Caco-2 (cell line): ENCODE results near the gene C3orf33. TPM values are rescaled to one million over a fixed set of nuclear protein-coding genes. Genes with fewer than 3 reads are reported as not detected.

Experiments
- BruUV-seq: library from RNA; stranded (reverse); fragments of 400-500 nt; replicated peaks from 2 replicates; lab custom pipeline; 2021; lab: Mats Ljungman, UMichigan
- CTCF ChIA-PET: fragments of 300-600 bp; sonication (Branson Sonifier 250); formaldehyde crosslinking; loops from one replicate; lab custom pipeline; 2022; ENCODE audit warnings: antibody characterized with exemption; lab: Charles Lee
- POLR2A ChIA-PET: fragments of 300-600 bp; sonication (Branson Sonifier 250); formaldehyde crosslinking; loops from one replicate; lab custom pipeline; 2022; ENCODE audit warnings: antibody characterized with exemption; lab: Charles Lee
- DNase-seq, 2 experiments: peaks; one replicate each; pipeline versions ENCODE4 v3.0.0 to v3.0.0-alpha.2; 2020 to 2022
- H3K27me3 ChIP-seq: replicated peaks from 2 replicates; pipeline ENCODE4 v1.6.0; 2011; ENCODE audit warnings: low read length; ENCODE audit not compliant: control insufficient read depth, insufficient read depth
- H3K36me3 ChIP-seq: 2 replicates; pipeline ENCODE4 v1.5.1; 2011; ENCODE audit warnings: low read length; ENCODE audit not compliant: control insufficient read depth, insufficient read depth
- H3K4me1 ChIP-seq: fragments of 250-450 bp; sonication (Bioruptor Pico); 2 replicates; pipeline ENCODE4 v1.5.1; 2020; ENCODE audit warnings: mild to moderate bottlenecking
- H3K4me3 ChIP-seq: 2 replicates; pipeline ENCODE4 v1.5.1; 2011; ENCODE audit warnings: low read depth, mild to moderate bottlenecking, control low read depth, low read length
- H3K9me3 ChIP-seq: fragments of 250-450 bp; sonication (Bioruptor Pico); 2 replicates; pipeline ENCODE4 v1.5.1; 2020; ENCODE audit warnings: mild to moderate bottlenecking, moderate library complexity
- H3K27ac Mint-ChIP-seq: one replicate; pipeline ENCODE4 v1.8.0; 2022; ENCODE audit warnings: mixed read lengths; ENCODE audit not compliant: unreplicated experiment
- H3K27me3 Mint-ChIP-seq: one replicate; pipeline ENCODE4 v1.8.0; 2022; ENCODE audit warnings: mixed read lengths; ENCODE audit not compliant: insufficient read depth, unreplicated experiment
- H3K36me3 Mint-ChIP-seq: one replicate; pipeline ENCODE4 v1.8.0; 2022; ENCODE audit warnings: mild to moderate bottlenecking, mixed read lengths; ENCODE audit not compliant: insufficient read depth, unreplicated experiment
- H3K4me1 Mint-ChIP-seq: one replicate; pipeline ENCODE4 v1.8.0; 2022; ENCODE audit warnings: low read depth, mixed read lengths; ENCODE audit not compliant: unreplicated experiment
- H3K4me3 Mint-ChIP-seq: one replicate; pipeline ENCODE4 v1.8.0; 2022; ENCODE audit warnings: mild to moderate bottlenecking, moderate library complexity, mixed read lengths; ENCODE audit not compliant: unreplicated experiment
- H3K9me3 Mint-ChIP-seq: one replicate; pipeline ENCODE4 v1.8.0; 2022; ENCODE audit warnings: mixed read lengths; ENCODE audit not compliant: unreplicated experiment
- intact Hi-C: fragments of 100-400 bp; cut with micrococcal nuclease; formaldehyde crosslinking; loops from one replicate; pipeline ENCODE4 v1.10.0; 2022; ENCODE audit not compliant: unreplicated experiment
- total RNA-seq: library from RNA; stranded (reverse); gene quantifications from 2 replicates; pipeline ENCODE4 v1.2.3, GENCODE V29; 2022
- TF ChIP-seq, protein P1 (sequence below), 2 experiments: fragments of 200-600 bp in 1 of 2; IDR thresholded peaks; 1 replicate in 1 of 2; 2 replicates in 1 of 2; pipeline versions ENCODE4 v1.5.1 to v1.8.0; 2011 to 2022; ENCODE audit warnings: antibody characterized with exemption in 1 of 2, control low read depth in 1 of 2, inconsistent platforms in 1 of 2, low read depth in 1 of 2, low read length in 1 of 2, mild to moderate bottlenecking in 1 of 2, moderate library complexity in 1 of 2; ENCODE audit not compliant: insufficient read depth in 1 of 2, severe bottlenecking in 1 of 2, unreplicated experiment in 1 of 2

The C3orf33 gene
- total RNA-seq, 1 experiment from 2014 or later = 5.4 TPM

DNA sequence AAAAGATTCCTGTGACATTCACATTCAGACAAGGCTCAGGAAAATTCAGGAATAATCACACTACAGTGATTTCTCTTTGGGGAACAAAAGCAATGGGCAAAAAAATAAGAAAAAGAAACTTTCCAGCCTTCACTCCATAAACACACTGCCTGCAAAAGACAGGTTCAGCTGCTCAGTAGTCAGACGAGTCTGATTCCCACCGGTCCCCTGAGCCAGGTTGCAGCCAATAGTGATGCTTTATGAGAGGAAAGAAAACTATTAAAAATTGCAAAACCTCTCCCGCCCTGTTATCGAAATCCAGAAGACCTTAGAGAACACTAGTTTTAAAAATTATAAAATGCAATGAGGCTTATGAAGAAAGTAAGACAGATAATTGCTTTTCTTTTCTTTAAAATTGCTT is 69.7 kb downstream of the C3orf33 start:
- no TSS peak for BruUV-seq
- peaks cover 20% of the 10 kb centered on the region for H3K4me1 Mint-ChIP-seq
- ChIA-PET POLR2A (no interaction called here), CTCF (no interaction called here)
- H3K27ac Mint-ChIP-seq = no peak overlapping the region
- no peak for DNase-seq
- no peaks in the 10 kb centered on the region for H3K9me3 Mint-ChIP-seq
- no peaks in the 10 kb centered on the region for H3K27me3 Mint-ChIP-seq
- no peak overlapping the region for H3K4me3 Mint-ChIP-seq
- peaks cover 8% of the 10 kb centered on the region for H3K36me3 Mint-ChIP-seq
- TF ChIP-seq, protein P1, sequence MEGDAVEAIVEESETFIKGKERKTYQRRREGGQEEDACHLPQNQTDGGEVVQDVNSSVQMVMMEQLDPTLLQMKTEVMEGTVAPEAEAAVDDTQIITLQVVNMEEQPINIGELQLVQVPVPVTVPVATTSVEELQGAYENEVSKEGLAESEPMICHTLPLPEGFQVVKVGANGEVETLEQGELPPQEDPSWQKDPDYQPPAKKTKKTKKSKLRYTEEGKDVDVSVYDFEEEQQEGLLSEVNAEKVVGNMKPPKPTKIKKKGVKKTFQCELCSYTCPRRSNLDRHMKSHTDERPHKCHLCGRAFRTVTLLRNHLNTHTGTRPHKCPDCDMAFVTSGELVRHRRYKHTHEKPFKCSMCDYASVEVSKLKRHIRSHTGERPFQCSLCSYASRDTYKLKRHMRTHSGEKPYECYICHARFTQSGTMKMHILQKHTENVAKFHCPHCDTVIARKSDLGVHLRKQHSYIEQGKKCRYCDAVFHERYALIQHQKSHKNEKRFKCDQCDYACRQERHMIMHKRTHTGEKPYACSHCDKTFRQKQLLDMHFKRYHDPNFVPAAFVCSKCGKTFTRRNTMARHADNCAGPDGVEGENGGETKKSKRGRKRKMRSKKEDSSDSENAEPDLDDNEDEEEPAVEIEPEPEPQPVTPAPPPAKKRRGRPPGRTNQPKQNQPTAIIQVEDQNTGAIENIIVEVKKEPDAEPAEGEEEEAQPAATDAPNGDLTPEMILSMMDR (IDR thresholded peaks at IDR 0.05; ENCODE audit: insufficient read depth in 1 of 2, low read depth in 1 of 2, low read length in 1 of 2, severe bottlenecking in 1 of 2, unreplicated experiment in 1 of 2) = no peak
- peaks cover 18% of the 10 kb centered on the region for H3K4me1 ChIP-seq
- intact Hi-C loops = no loop called here
- no peak overlapping the region for H3K4me3 ChIP-seq
- no peaks in the 10 kb centered on the region for H3K36me3 ChIP-seq
- no peaks in the 10 kb centered on the region for H3K9me3 ChIP-seq
- H3K27me3 ChIP-seq = no peaks in the 10 kb centered on the region

DNA sequence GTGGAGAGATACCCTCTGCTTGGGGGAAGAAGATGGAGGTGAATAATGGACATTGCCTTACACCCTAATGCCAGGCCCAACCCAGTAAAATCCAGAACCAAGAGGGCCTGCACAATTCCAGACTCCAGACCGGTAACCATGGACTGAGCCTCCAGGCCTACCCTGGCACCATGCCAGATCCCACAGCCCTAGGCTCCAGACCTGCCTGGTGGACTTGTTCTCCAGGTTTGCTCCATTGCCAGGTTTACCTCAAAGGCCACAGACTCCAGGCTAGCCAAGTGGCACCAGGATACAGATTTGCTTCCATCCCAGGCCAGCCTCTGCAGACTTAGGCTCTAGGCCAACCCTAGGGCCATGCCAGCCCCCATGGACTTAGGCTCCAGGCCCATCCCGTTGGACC is 75.2 kb downstream of the C3orf33 start:
- CTCF ChIA-PET = no interaction called here
- H3K4me3 ChIP-seq = no peak overlapping the region
- no peak overlapping the region for H3K27ac Mint-ChIP-seq
- TF ChIP-seq, protein P1 (IDR thresholded peaks at IDR 0.05; ENCODE audit: insufficient read depth in 1 of 2, low read depth in 1 of 2, low read length in 1 of 2, severe bottlenecking in 1 of 2, unreplicated experiment in 1 of 2) = no peak
- no peaks in the 10 kb centered on the region for H3K36me3 Mint-ChIP-seq
- no peaks in the 10 kb centered on the region for H3K27me3 ChIP-seq
- no TSS peak for BruUV-seq
- H3K27me3 Mint-ChIP-seq = no peaks in the 10 kb centered on the region
- intact Hi-C loops = no loop called here
- H3K9me3 ChIP-seq = no peaks in the 10 kb centered on the region
- DNase-seq = no peak
- peaks cover 16% of the 10 kb centered on the region for H3K4me1 Mint-ChIP-seq
- no peak overlapping the region for H3K4me3 Mint-ChIP-seq
- POLR2A ChIA-PET = no interaction called here
- no peaks in the 10 kb centered on the region for H3K36me3 ChIP-seq
- no peaks in the 10 kb centered on the region for H3K9me3 Mint-ChIP-seq
- H3K4me1 ChIP-seq = no peaks in the 10 kb centered on the region

DNA sequence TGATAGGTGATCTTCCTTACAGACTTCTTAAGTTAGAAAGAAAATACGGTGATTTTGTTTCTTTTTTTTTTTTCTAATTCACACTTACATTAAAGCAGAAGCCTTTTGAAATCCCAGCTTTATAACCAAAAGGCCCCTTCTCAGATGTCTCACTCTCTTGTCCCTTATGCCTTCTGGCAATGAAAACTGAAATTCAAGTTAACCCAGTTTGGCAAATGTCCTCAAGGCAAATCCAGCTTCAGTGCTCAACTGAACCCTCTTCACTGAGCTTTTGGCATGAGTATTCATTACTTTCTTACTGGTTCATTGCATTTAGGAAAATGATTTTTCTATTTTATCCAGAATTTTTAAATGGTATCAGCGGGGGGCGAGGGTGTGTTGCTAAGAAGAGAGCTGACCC is 78.2 kb downstream of the C3orf33 start:
- Histone ChIP-seq H3K27me3 (no peaks in the 10 kb centered on the region), H3K9me3 (no peaks in the 10 kb centered on the region), H3K36me3 (no peaks in the 10 kb centered on the region), H3K4me3 (no peak overlapping the region), H3K4me1 (no peaks in the 10 kb centered on the region)
- Mint-ChIP-seq H3K27ac (no peak overlapping the region), H3K36me3 (no peaks in the 10 kb centered on the region), H3K4me3 (no peak overlapping the region), H3K4me1 (peaks cover 19% of the 10 kb centered on the region), H3K9me3 (peaks cover 9% of the 10 kb centered on the region), H3K27me3 (no peaks in the 10 kb centered on the region)
- BruUV-seq = no TSS peak
- no peak for DNase-seq
- TF ChIP-seq, protein P1 (IDR thresholded peaks at IDR 0.05; ENCODE audit: insufficient read depth in 1 of 2, low read depth in 1 of 2, low read length in 1 of 2, severe bottlenecking in 1 of 2, unreplicated experiment in 1 of 2) = no peak
- CTCF ChIA-PET = no interaction called here
- POLR2A ChIA-PET = no interaction called here
- intact Hi-C loops = no loop called here
